Measurements from ENCODE around the gene FFAR2. TPM values are rescaled to one million over a fixed set of nuclear protein-coding genes. Genes with fewer than 3 reads are reported as not detected.
A peak's percentile ranks its signal among the peaks of the same experiment; 100 is the strongest.
"Not testable (repeated sequence)": the region's sequence is repeated elsewhere in the genome, so short reads cannot be mapped to it uniquely, and the experiment has no call there.

FFAR2 gene
- total RNA-seq, 1 experiment from 2014 or later = not detected

GRCh38 chr19:35468637-35469036 is 20.6 kb downstream of the FFAR2 start:
- ATAC-seq (peak; percentile 87), DNase-seq (peak; percentile 43)
- Histone ChIP-seq H3K4me3 (ENCODE audit: low read length) (no peak overlapping the region), H3K36me3 (ENCODE audit: low read depth, low read length) (no peaks in the 10 kb centered on the region), H4K20me1 (ENCODE audit: low read length) (no peaks in the 10 kb centered on the region), H2AFZ (ENCODE audit: low read length) (no peak overlapping the region), H3K4me1 (ENCODE audit: insufficient read depth, low read length) (no peaks in the 10 kb centered on the region), H3K27me3 (ENCODE audit: low read length) (0 out of 2 replicates have a peak, but pooled peaks cover 6% of the 10 kb centered on the region), H3K9ac (ENCODE audit: low read length) (no peak overlapping the region), H3K4me2 (ENCODE audit: low read length) (no peak overlapping the region), H3K9me2 (replicated peaks; ENCODE audit: low read length) (no peaks in the 10 kb centered on the region), H3F3A (ENCODE audit: low read length, unreplicated experiment) (no peaks in the 10 kb centered on the region), H3K9me3 (ENCODE audit: low read length) (no peaks in the 10 kb centered on the region), H3K79me2 (ENCODE audit: low read length) (no peaks in the 10 kb centered on the region), H3K27ac (ENCODE audit: low read length) (no peak overlapping the region)
- intact Hi-C loops (cut with micrococcal nuclease) = no loop called here
- TF ChIP-seq EZH2phosphoT487 (IDR thresholded peaks at IDR 0.05; ENCODE audit: borderline replicate concordance, low read length) (no peak), EZH2 (IDR thresholded peaks at IDR 0.05; ENCODE audit: low read length, unreplicated experiment) (no peak)
- TF ChIP-seq, protein P1, sequence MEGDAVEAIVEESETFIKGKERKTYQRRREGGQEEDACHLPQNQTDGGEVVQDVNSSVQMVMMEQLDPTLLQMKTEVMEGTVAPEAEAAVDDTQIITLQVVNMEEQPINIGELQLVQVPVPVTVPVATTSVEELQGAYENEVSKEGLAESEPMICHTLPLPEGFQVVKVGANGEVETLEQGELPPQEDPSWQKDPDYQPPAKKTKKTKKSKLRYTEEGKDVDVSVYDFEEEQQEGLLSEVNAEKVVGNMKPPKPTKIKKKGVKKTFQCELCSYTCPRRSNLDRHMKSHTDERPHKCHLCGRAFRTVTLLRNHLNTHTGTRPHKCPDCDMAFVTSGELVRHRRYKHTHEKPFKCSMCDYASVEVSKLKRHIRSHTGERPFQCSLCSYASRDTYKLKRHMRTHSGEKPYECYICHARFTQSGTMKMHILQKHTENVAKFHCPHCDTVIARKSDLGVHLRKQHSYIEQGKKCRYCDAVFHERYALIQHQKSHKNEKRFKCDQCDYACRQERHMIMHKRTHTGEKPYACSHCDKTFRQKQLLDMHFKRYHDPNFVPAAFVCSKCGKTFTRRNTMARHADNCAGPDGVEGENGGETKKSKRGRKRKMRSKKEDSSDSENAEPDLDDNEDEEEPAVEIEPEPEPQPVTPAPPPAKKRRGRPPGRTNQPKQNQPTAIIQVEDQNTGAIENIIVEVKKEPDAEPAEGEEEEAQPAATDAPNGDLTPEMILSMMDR (conservative IDR thresholded peaks at IDR 0.05; ENCODE audit: low read depth, low read length) = peak; percentile 67
- no TSS peak for BruUV-seq (replicated peaks)
- CTCF ChIA-PET = interaction anchor here (1.0 to 1.3 kb wide), 2 partner anchors 112 to 116 kb away, joined by 3 to 5 read pairs; no protein-coding TSS in a partner anchor
- POLR2A ChIA-PET (ENCODE audit: unreplicated experiment) = no interaction called here

DNA sequence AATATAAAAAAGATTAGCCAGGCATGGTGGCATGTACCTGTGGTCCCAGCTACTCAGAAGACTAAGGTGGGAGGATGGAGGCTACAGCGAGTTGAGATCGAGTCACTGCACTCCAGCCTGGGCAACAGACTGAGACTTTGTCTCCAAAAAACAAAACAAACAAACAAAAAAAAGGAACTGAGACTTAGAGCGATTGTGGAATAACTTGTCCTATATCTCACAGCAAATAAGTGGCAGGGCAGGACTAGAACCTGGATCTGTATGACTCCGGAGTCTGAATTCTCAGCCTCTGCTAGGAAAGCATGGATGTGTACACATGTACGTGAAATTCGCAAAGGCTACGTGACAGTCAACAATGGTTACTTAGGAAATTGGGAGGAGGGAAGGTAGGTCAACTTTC is 22.1 kb downstream of the FFAR2 start:
- H3K36me3 ChIP-seq (ENCODE audit: low read depth, low read length) = no peaks in the 10 kb centered on the region
- H3K27me3 ChIP-seq (ENCODE audit: low read length) = 0 out of 2 replicates have a peak, but pooled peaks cover 6% of the 10 kb centered on the region
- no peaks in the 10 kb centered on the region for H3K9me2 ChIP-seq (replicated peaks; ENCODE audit: low read length)
- H4K20me1 ChIP-seq (ENCODE audit: low read length) = no peaks in the 10 kb centered on the region
- intact Hi-C loops (cut with micrococcal nuclease) = no loop called here
- H3K9ac ChIP-seq (ENCODE audit: low read length) = no peak overlapping the region
- no peak for TF ChIP-seq EZH2 (IDR thresholded peaks at IDR 0.05; ENCODE audit: low read length, unreplicated experiment)
- TF ChIP-seq, protein P1 (conservative IDR thresholded peaks at IDR 0.05; ENCODE audit: low read depth, low read length) = no peak
- no peak for TF ChIP-seq EZH2phosphoT487 (IDR thresholded peaks at IDR 0.05; ENCODE audit: borderline replicate concordance, low read length)
- no TSS peak for BruUV-seq (replicated peaks)
- H3K4me3 ChIP-seq (ENCODE audit: low read length) = no peak overlapping the region
- no peak overlapping the region for H3K4me2 ChIP-seq (ENCODE audit: low read length)
- H3K79me2 ChIP-seq (ENCODE audit: low read length) = no peaks in the 10 kb centered on the region
- ATAC-seq (no peak), DNase-seq (no peak)
- H3K27ac ChIP-seq (ENCODE audit: low read length) = no peak overlapping the region
- H3K4me1 ChIP-seq (ENCODE audit: insufficient read depth, low read length) = no peaks in the 10 kb centered on the region
- no peak overlapping the region for H2AFZ ChIP-seq (ENCODE audit: low read length)
- no peaks in the 10 kb centered on the region for H3F3A ChIP-seq (ENCODE audit: low read length, unreplicated experiment)
- ChIA-PET CTCF (no interaction called here), POLR2A (ENCODE audit: unreplicated experiment) (no interaction called here)
- H3K9me3 ChIP-seq (ENCODE audit: low read length) = no peaks in the 10 kb centered on the region

DNA sequence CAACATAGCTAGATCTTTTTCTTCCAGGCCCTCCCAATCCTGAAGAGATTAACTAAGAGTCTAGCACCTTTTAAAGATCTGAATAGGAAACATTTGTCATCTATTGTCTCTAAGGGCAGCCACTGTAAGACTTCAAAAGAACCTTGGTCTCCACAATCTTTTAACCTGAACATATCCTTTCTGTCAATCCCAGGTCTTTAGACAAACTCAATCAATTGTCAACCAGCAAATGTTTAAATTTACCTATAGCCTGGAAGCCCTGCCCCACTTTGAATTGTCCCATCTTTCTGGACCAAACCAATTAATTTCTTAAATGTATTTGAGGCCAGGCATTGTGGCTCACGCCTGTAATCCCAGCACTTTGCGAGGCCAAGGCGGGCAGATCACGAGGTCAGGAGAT is 23.0 kb downstream of the FFAR2 start:
- ATAC-seq; DNase-seq; H3K9ac ChIP-seq (ENCODE audit: low read length); H3K4me3 ChIP-seq (ENCODE audit: low read length); POLR2A ChIA-PET (ENCODE audit: unreplicated experiment); H2AFZ ChIP-seq (ENCODE audit: low read length); H3K4me1 ChIP-seq (ENCODE audit: insufficient read depth, low read length); H3K9me3 ChIP-seq (ENCODE audit: low read length); H4K20me1 ChIP-seq (ENCODE audit: low read length); H3F3A ChIP-seq (ENCODE audit: low read length, unreplicated experiment); H3K79me2 ChIP-seq (ENCODE audit: low read length); H3K9me2 ChIP-seq (replicated peaks; ENCODE audit: low read length); H3K27me3 ChIP-seq (ENCODE audit: low read length); H3K4me2 ChIP-seq (ENCODE audit: low read length); intact Hi-C loops (cut with micrococcal nuclease); CTCF ChIA-PET; BruUV-seq (replicated peaks); H3K36me3 ChIP-seq (ENCODE audit: low read depth, low read length); H3K27ac ChIP-seq (ENCODE audit: low read length): not testable (repeated sequence)

Data from PC-3 (cell line).